ENCODE measurements around the gene EEIG1.

The EEIG1 gene

GRCh38 chr9:127931092-127931881 is 49.5 kb downstream of the EEIG1 start:
- no peak for DNase-seq (ENCODE audit: extremely low read depth, low read depth)
- H3K4me3 ChIP-seq (replicated peaks; ENCODE audit: low read depth, low read length), result peak overlapping the region; percentile 46
- TF ChIP-seq CTCF (IDR thresholded peaks at IDR 0.05; ENCODE audit: low read depth, low read length, missing control alignments), result no peak

All from HFF-Myc (cell line).